CD4-positive, alpha-beta T cell treated with Interleukin-12 subunit alpha and Interleukin-12 subunit beta, for 1 hour (primary cell): ENCODE results near the gene RNF168.
A peak's percentile ranks its signal among the peaks of the same experiment; 100 is the strongest.
"Not testable (repeated sequence)": the region's sequence is repeated elsewhere in the genome, so short reads cannot be mapped to it uniquely, and the experiment has no call there.

ENCODE experiments used
- DNase-seq: peaks from one replicate; pipeline ENCODE4 v3.0.0-alpha.2; 2020

Gene RNF168

GRCh38 chr3:196514350-196514716, 10.8 kb upstream of the RNF168 start:
- no peak for DNase-seq

DNA sequence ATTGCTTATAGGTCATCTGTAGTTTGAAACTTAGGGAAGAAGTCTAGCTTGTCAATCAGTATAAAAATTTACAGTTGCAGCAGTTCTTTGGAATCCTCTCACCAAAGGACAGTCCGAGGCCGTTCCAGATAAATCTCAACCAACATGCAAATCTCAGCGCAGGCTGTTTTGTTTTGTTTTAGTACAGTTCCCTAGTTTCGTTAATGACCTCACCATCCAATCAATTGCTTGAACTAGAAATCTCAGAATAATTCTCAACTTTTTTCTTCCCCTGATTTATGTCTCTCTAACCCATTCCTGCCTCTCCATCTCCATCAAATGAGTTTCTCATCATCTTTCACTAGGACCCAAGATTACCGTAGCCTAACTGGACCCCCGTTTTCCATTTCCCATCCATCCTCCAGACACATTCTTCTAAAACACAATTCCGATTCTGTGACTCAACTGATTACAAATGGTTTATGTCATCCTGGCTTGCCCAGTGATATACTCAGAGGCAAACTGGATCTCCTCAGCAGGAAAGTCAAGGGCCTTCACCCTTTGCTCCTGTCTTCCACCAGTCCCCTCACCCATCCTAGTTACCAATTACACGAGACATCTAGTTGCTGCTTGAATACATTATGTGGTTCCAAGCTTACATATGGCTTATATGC, 10.3 kb upstream of the RNF168 start:
- DNase-seq: no peak

GRCh38 chr3:196511646-196512425, 8.3 kb upstream of the RNF168 start:
- not testable (repeated sequence) for DNase-seq

- DNase-seq: not testable (repeated sequence)
These were observed 7.5 kb upstream of the RNF168 start for GRCh38 chr3:196511108-196511507.

GRCh38 chr3:196506687-196507086, 3.1 kb upstream of the RNF168 start:
- no peak for DNase-seq

DNA sequence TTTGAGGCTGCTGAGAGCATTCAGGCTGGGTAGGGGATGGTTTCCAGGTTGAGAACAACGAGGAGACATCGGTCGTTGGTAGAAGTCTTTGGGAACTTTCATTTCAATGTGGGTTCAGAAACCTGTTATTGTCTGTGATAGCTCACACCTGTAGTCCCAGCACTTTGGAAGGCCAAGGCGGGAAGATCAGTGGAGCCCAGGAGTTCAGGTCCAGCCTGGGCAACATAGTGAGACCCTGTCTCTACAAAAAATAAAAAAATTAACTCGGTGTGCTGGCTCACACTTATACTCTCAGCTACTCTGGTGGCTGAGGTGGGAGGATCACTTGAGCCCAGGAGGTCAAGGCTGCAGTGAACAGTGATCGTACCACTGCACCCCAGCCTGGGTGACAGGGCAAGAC, 988 bp upstream of the RNF168 start:
- DNase-seq: no peak

GRCh38 chr3:196504077-196504398, 470 bp upstream of the RNF168 start:
- not testable (repeated sequence) for DNase-seq

DNA sequence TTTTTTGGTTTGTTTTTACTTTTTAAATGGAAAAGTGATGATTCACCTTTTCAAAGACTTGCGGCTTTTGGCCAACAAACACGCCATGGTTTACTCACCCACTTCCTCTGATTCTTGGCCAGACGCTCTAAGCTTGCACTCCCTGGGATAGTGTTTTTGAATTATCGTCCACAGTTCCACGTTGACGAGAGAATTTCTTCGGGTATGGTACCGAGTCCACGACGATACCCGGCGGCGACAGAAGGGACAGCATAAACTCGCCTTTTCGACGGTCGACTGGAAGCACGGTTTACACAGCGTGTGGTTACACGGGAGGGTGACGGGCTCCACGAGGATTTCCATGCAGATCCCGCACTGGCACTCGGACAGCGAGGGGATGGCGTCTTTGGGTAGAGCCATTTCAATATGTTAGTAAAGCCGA, 783 bp downstream of the RNF168 start:
- DNase-seq: peak; percentile 70

- peak; percentile 32 for DNase-seq
These were observed 2.1 kb downstream of the RNF168 start for GRCh38 chr3:196501316-196502044.

- DNase-seq: no peak
These were observed 3.6 kb downstream of the RNF168 start for GRCh38 chr3:196499807-196500524.

DNA sequence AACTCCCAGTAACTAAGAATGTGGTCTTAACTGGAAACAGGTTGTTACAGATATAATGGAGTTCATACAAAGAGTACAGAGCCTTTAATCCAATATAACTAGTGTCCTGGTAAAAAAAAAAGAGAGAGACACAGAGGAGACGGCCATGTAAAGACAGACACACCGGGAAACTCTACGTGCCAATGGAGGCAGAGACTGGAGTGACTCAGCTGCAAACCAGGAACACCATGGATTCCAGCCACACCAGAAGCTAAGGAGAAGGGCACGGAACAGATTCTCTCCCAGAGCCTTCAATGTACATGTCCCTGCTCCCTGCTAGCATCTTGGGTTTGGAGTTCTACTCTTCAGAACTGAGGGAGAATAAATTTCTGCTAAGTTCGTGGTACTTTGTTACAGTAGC, 4.5 kb downstream of the RNF168 start:
- no peak for DNase-seq

DNA sequence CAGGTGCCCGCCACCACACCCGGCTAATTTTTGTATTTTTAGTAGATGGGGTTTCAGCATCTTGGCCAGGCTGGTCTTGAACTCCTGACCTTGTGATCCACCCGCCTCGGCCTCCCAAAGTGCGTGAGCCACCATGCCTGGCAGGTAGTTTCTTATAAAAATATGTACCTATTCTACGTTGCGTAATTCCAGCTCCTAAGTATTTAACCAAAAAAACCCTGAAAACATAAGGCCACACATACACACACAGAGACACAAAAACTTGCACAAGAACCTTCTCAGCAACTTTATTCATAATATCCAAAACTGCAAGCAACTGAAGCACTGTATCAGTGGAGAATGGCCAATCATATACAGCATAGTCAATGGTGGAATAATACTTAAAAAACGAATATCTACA, 5.3 kb downstream of the RNF168 start:
- DNase-seq: no peak

DNA sequence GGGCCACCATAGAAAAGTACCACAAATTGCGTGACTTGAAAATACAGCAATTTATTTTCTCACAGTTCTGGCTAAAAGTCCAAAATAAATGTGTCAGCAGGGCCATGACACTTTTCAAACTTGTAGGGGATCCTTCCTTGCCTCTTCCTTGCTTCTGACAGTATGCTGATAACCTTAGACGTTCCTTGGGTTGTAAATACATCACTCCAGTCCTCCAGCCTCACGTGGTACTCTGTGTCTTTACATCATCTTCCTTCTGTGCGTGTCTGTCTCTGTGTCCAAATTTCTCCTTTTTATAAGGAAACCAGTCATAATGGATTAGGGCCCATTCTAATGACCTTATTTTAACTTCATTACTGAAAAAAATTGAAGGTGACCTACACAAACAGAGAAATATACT, 7.4 kb downstream of the RNF168 start:
- DNase-seq: no peak

- no peak for DNase-seq
These were observed 10.3 kb downstream of the RNF168 start for GRCh38 chr3:196493292-196493691.

DNA sequence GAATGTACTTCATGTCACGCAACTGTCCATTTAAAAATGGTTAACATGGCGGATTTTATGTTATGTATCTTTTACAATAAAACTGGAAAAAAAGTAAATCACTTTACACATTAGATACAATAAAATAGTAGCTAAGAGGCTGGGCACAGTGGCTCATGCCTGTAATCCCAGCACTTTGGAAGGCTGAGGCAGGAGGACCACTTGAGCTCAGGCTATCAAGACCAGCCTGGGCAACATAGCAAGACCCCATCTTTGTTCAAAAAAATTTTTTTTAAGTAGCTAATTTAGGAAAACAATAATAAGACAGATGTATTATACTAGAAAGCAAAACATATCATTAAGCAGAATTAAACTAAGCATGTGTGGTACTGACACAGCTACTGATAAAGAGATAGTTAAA, 11.5 kb downstream of the RNF168 start:
- no peak for DNase-seq

- DNase-seq: no peak
These were observed 13.8 kb downstream of the RNF168 start for GRCh38 chr3:196489747-196490146.

DNA sequence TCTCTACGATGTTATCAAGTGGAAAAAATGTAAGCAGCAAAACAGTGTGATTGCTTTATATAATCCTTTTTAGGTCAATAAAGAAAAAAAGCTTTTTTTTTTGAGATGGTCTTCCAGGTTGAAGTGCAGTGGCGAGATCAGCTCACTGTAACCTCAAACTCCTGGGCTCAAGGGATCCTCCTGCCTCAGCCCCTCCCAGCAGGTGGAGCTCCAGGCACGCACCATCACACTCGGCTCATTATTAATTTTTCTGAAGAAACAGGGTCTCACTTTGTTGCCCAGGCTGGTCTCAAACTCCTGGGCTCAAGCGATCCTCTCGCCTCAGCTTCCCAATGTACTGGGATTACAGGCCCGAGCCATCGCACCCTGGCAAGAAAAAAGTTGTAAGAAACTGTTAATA, 17.3 kb downstream of the RNF168 start:
- peak; percentile 28 for DNase-seq

DNA sequence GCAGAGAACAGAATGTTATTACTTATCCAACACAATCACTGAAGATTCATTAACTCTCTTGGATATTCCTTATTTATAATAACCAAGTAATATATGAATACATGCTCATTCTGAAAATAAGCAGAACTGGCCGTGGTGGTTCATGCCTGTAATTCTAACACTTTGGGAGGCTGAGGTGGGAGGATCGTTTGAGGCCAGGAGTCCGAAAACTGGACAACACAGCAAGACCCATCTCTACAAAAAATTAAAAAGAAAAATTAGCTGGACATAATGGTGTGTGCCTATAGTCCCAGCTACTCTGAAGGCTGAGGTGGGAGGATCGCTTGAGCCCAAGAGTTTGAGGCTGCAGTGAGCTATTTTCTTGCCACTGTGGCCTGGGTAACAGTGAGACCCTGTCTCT, 25.9 kb downstream of the RNF168 start:
- no peak for DNase-seq

DNA sequence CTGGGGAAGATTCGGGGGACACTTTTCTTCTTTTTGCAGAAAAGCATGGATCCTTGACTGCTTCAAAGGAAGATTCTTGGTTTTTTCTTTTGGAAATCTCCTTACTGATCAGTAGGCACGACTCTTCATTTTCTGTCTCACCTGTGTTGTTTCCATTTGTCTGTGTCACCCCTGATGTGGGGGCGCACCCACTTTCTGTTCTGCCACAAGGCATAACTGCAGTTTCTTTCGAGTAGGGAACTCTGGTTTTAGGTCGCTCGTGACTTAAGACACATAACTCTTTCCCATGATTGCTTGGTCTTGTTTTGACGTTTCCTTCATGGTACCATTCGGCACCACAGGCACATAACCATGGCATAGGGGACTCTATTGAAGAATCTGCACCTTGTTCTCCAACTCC, 31.3 kb downstream of the RNF168 start:
- DNase-seq: no peak

- no peak for DNase-seq
These were observed 32.0 kb downstream of the RNF168 start for GRCh38 chr3:196471551-196471950.

DNA sequence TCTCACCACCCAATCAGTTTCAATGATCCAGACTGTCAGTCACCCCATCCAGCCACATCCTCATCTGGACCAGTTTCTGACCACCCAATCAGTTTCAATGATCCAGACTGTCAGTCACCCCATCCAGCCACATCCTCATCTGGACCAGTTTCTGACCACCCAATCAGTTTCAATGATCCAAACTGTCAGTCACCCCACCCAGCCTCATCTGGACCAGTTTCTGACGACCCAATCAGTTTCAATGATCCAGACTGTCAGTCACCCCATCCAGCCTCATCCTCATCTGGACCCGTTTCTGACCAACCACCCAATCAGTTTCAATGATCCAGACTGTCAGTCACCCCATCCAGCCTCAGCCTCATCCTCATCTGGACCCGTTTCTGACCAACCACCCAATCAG, 33.4 kb downstream of the RNF168 start:
- DNase-seq: not testable (repeated sequence)

- DNase-seq: no peak
These were observed 39.8 kb downstream of the RNF168 start for GRCh38 chr3:196463804-196464203.

DNA sequence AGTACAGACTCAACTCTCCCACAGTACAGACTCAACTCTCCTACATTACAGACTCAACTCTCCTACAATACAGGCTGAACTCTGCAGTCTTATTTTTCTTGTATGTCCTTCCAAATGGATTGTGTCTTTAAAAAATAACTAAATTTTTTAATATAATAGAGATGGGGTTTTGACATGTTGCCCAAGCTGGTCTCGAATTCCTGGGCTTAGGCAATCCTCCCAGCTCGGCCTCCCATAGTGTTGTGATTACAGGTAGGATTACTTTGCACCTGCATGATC, 40.2 kb downstream of the RNF168 start:
- DNase-seq: no peak
